ENCODE results near the gene PANK2. TPM values are rescaled to one million over a fixed set of nuclear protein-coding genes. Genes with fewer than 3 reads are reported as not detected.

Gene PANK2
- total RNA-seq, 1 donor from 2014 or later, result 53.7 TPM

GRCh38 chr20:3864518-3864917 is 24.7 kb upstream of the PANK2 start:
- no peak overlapping the region for H3K4me3 Mint-ChIP-seq (ENCODE audit: unreplicated experiment)
- H3K4me1 Mint-ChIP-seq (ENCODE audit: unreplicated experiment), result no peaks in the 10 kb centered on the region
- H3K27ac Mint-ChIP-seq (ENCODE audit: unreplicated experiment), result no peak overlapping the region
- no peak for DNase-seq (ENCODE audit: low spot score)
- H3K9me3 Mint-ChIP-seq (ENCODE audit: unreplicated experiment), result no peaks in the 10 kb centered on the region
- peaks cover 52% of the 10 kb centered on the region for H3K36me3 Mint-ChIP-seq (ENCODE audit: low read depth, unreplicated experiment)
- H3K27me3 Mint-ChIP-seq (ENCODE audit: unreplicated experiment), result peaks cover 6% of the 10 kb centered on the region
- no peak for TF ChIP-seq CTCF (IDR thresholded peaks at IDR 0.05; ENCODE audit: unreplicated experiment)

GRCh38 chr20:3865152-3865886 is 23.9 kb upstream of the PANK2 start:
- no peak for DNase-seq (ENCODE audit: low spot score)
- Mint-ChIP-seq H3K36me3 (ENCODE audit: low read depth, unreplicated experiment) (peaks cover 53% of the 10 kb centered on the region), H3K4me1 (ENCODE audit: unreplicated experiment) (no peaks in the 10 kb centered on the region), H3K27me3 (ENCODE audit: unreplicated experiment) (peaks cover 6% of the 10 kb centered on the region), H3K9me3 (ENCODE audit: unreplicated experiment) (no peaks in the 10 kb centered on the region), H3K4me3 (ENCODE audit: unreplicated experiment) (no peak overlapping the region), H3K27ac (ENCODE audit: unreplicated experiment) (no peak overlapping the region)
- TF ChIP-seq CTCF (IDR thresholded peaks at IDR 0.05; ENCODE audit: unreplicated experiment), result no peak

GRCh38 chr20:3865887-3866407 is 23.2 kb upstream of the PANK2 start:
- Mint-ChIP-seq H3K27ac (ENCODE audit: unreplicated experiment) (no peak overlapping the region), H3K4me3 (ENCODE audit: unreplicated experiment) (no peak overlapping the region), H3K4me1 (ENCODE audit: unreplicated experiment) (no peaks in the 10 kb centered on the region), H3K9me3 (ENCODE audit: unreplicated experiment) (no peaks in the 10 kb centered on the region), H3K36me3 (ENCODE audit: low read depth, unreplicated experiment) (peaks cover 60% of the 10 kb centered on the region), H3K27me3 (ENCODE audit: unreplicated experiment) (peaks cover 6% of the 10 kb centered on the region)
- DNase-seq (ENCODE audit: low spot score), result no peak
- no peak for TF ChIP-seq CTCF (IDR thresholded peaks at IDR 0.05; ENCODE audit: unreplicated experiment)

GRCh38 chr20:3866464-3866863 is 22.7 kb upstream of the PANK2 start:
- Mint-ChIP-seq H3K4me3 (ENCODE audit: unreplicated experiment) (no peak overlapping the region), H3K27ac (ENCODE audit: unreplicated experiment) (no peak overlapping the region), H3K9me3 (ENCODE audit: unreplicated experiment) (no peaks in the 10 kb centered on the region), H3K36me3 (ENCODE audit: low read depth, unreplicated experiment) (peaks cover 57% of the 10 kb centered on the region), H3K27me3 (ENCODE audit: unreplicated experiment) (peaks cover 6% of the 10 kb centered on the region), H3K4me1 (ENCODE audit: unreplicated experiment) (no peaks in the 10 kb centered on the region)
- no peak for TF ChIP-seq CTCF (IDR thresholded peaks at IDR 0.05; ENCODE audit: unreplicated experiment)
- DNase-seq (ENCODE audit: low spot score), result no peak

GRCh38 chr20:3867802-3868201 is 21.4 kb upstream of the PANK2 start:
- no peak for TF ChIP-seq CTCF (IDR thresholded peaks at IDR 0.05; ENCODE audit: unreplicated experiment)
- Mint-ChIP-seq H3K27me3 (ENCODE audit: unreplicated experiment) (peaks cover 9% of the 10 kb centered on the region), H3K4me1 (ENCODE audit: unreplicated experiment) (peaks cover under 1% of the 10 kb centered on the region), H3K27ac (ENCODE audit: unreplicated experiment) (no peak overlapping the region), H3K36me3 (ENCODE audit: low read depth, unreplicated experiment) (peaks cover 59% of the 10 kb centered on the region), H3K9me3 (ENCODE audit: unreplicated experiment) (no peaks in the 10 kb centered on the region), H3K4me3 (ENCODE audit: unreplicated experiment) (no peak overlapping the region)
- DNase-seq (ENCODE audit: low spot score), result no peak
